Measurements from ENCODE around the gene AHNAK.
"Not testable (repeated sequence)": the region's sequence is repeated elsewhere in the genome, so short reads cannot be mapped to it uniquely, and the experiment has no call there.

AHNAK gene

GRCh38 chr11:62546244-62546928 lies at the start of gene AHNAK:
TSS of gene AHNAK (minus strand) at chr11:62546806. CDS start at chr11:62536098, 10,708 bp downstream.
- DNase-seq (ENCODE audit: low read depth in 2 of 2), result no peak

GRCh38 chr11:62595124-62595523 lies 48.5 kb upstream of the AHNAK start:
- no peak for DNase-seq (ENCODE audit: low read depth in 2 of 2)

GRCh38 chr11:62593434-62594044 lies 46.9 kb upstream of the AHNAK start:
- DNase-seq (ENCODE audit: low read depth in 2 of 2), result peak in 1 of 2 experiments; percentile 42

GRCh38 chr11:62592989-62593421 lies 46.4 kb upstream of the AHNAK start:
- DNase-seq (ENCODE audit: low read depth in 2 of 2), result no peak

GRCh38 chr11:62592146-62592815 lies 45.7 kb upstream of the AHNAK start:
- DNase-seq (ENCODE audit: low read depth in 2 of 2), result no peak

- peak; percentile 96 to 97 for DNase-seq (ENCODE audit: low read depth in 2 of 2)
Observed at GRCh38 chr11:62591448-62592145, 45.0 kb upstream of the AHNAK start, which contains the start of gene TUT1. TSS of gene TUT1 (minus strand) at chr11:62591523. CDS start at chr11:62591485, 38 bp downstream.

- no peak for DNase-seq (ENCODE audit: low read depth in 2 of 2)
Observed at GRCh38 chr11:62588966-62589637, 42.5 kb upstream of the AHNAK start.

- not testable (repeated sequence) for DNase-seq (ENCODE audit: low read depth in 2 of 2)
Observed at GRCh38 chr11:62585356-62585755, 38.8 kb upstream of the AHNAK start.

GRCh38 chr11:62581735-62582134 lies 35.1 kb upstream of the AHNAK start:
- not testable (repeated sequence) for DNase-seq (ENCODE audit: low read depth in 2 of 2)

GRCh38 chr11:62580959-62581715 lies 34.5 kb upstream of the AHNAK start:
- DNase-seq (ENCODE audit: low read depth in 2 of 2), result no peak

- DNase-seq (ENCODE audit: low read depth in 2 of 2), result no peak
Observed at GRCh38 chr11:62579252-62579651, 32.6 kb upstream of the AHNAK start.

- DNase-seq (ENCODE audit: low read depth in 2 of 2), result no peak
Observed at GRCh38 chr11:62578541-62578940, 31.9 kb upstream of the AHNAK start.

- no peak for DNase-seq (ENCODE audit: low read depth in 2 of 2)
Observed at GRCh38 chr11:62577046-62577714, 30.6 kb upstream of the AHNAK start.

GRCh38 chr11:62575837-62576236 lies 29.2 kb upstream of the AHNAK start:
- no peak for DNase-seq (ENCODE audit: low read depth in 2 of 2)

- DNase-seq (ENCODE audit: low read depth in 2 of 2), result no peak
Observed at GRCh38 chr11:62575156-62575555, 28.6 kb upstream of the AHNAK start.

- no peak for DNase-seq (ENCODE audit: low read depth in 2 of 2)
Observed at GRCh38 chr11:62574363-62575071, 27.9 kb upstream of the AHNAK start.

- peak; percentile 100 for DNase-seq (ENCODE audit: low read depth in 2 of 2)
Observed at GRCh38 chr11:62573592-62574362, 27.2 kb upstream of the AHNAK start, which contains the start of gene EEF1G. TSS of gene EEF1G (minus strand) at chr11:62573891. CDS start at chr11:62573842, 49 bp downstream.

GRCh38 chr11:62573006-62573591 lies 26.5 kb upstream of the AHNAK start:
- no peak for DNase-seq (ENCODE audit: low read depth in 2 of 2)

All from fibroblast of skin of left quadriceps (primary cell).